ENCODE results near the gene TMEM98. TPM values are rescaled to one million over a fixed set of nuclear protein-coding genes. Genes with fewer than 3 reads are reported as not detected.

The TMEM98 gene
- total RNA-seq, 2 donors from 2014 or later = 43.0 to 117 TPM

DNA sequence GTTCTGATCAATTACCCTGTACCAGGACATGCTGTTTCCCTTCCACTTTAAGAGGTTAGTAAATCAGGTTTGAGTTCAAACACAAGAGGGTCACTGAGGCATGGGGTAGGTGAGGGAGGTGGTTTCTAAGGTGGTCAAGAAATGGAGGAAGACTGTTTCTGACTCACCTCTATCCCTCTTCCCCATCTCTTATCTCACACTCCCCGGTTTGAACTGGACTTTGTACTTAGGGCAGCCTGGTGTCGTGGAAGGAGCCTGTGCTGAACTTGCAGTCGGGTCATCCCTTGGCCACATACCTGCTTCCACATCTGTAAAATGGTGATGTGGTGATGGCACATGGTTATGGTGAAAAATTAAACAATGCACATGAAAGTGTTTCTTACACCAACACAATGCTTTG lies 17.2 kb upstream of the TMEM98 start:
- DNase-seq (ENCODE audit: low spot score) = no peak
- no peak for TF ChIP-seq CTCF (IDR thresholded peaks at IDR 0.05)
- Histone ChIP-seq H3K4me1 (no peaks in the 10 kb centered on the region), H3K27me3 (no peaks in the 10 kb centered on the region), H3K4me3 (no peak overlapping the region), H3K27ac (no peak overlapping the region), H3K36me3 (no peaks in the 10 kb centered on the region), H3K9me3 (no peaks in the 10 kb centered on the region)

- Histone ChIP-seq H3K9me3 (no peaks in the 10 kb centered on the region), H3K27ac (no peak overlapping the region), H3K4me3 (no peak overlapping the region), H3K27me3 (no peaks in the 10 kb centered on the region), H3K36me3 (no peaks in the 10 kb centered on the region), H3K4me1 (no peaks in the 10 kb centered on the region)
- TF ChIP-seq CTCF (IDR thresholded peaks at IDR 0.05) = no peak
- peak; percentile 68 for DNase-seq (ENCODE audit: low spot score)
Observed at GRCh38 chr17:32912218-32912897, 15.6 kb upstream of the TMEM98 start.

DNA sequence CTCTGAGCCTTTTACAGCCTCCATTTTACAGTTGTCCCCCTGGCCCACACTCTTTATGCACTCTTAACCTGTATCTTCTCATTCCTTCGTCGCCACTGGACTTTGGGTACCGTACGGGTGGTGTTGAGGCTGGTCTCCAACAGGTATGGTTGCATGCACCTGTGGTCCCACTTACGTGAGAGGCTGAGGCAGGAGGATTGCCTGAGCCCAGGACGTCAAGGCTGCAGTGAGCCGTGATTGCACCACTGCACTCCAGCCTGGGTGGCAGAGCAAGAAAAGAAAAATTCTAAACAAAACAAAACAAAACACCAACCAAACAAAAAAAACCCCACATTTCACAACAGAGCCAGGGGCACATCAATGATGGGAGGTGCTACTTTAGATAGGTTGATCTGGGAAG lies 14.4 kb upstream of the TMEM98 start:
- no peak overlapping the region for H3K4me3 ChIP-seq
- TF ChIP-seq CTCF (IDR thresholded peaks at IDR 0.05) = no peak
- no peak for DNase-seq (ENCODE audit: low spot score)
- H3K36me3 ChIP-seq = no peaks in the 10 kb centered on the region
- H3K27me3 ChIP-seq = no peaks in the 10 kb centered on the region
- no peaks in the 10 kb centered on the region for H3K4me1 ChIP-seq
- no peaks in the 10 kb centered on the region for H3K9me3 ChIP-seq
- H3K27ac ChIP-seq = no peak overlapping the region

- no peak for TF ChIP-seq CTCF (IDR thresholded peaks at IDR 0.05)
- no peak for DNase-seq (ENCODE audit: low spot score)
- no peaks in the 10 kb centered on the region for H3K9me3 ChIP-seq
- H3K27ac ChIP-seq = no peak overlapping the region
- H3K36me3 ChIP-seq = no peaks in the 10 kb centered on the region
- no peaks in the 10 kb centered on the region for H3K27me3 ChIP-seq
- H3K4me3 ChIP-seq = no peak overlapping the region
- H3K4me1 ChIP-seq = no peaks in the 10 kb centered on the region
Observed at GRCh38 chr17:32914181-32914580, 13.8 kb upstream of the TMEM98 start.

DNA sequence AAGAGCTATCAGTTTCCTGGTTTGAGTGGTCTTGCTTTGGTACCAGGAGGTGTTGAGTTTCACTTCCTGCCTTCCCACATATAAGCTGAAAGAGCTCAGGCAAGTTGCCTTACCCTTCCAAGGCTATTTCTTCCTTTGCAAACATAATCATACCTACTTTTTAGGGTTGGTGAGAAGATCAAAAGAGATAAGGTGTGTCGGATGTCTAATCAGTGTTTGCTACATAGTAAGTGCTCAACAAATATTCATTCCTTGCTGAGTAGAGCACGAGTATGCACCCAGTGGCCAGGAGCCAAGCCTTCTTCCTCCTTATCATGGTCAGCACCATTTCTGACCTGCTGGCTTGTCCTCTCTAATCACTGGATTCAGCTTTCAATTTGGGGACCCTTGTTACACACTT lies 12.7 kb upstream of the TMEM98 start:
- peak; percentile 51 for DNase-seq (ENCODE audit: low spot score)
- Histone ChIP-seq H3K9me3 (no peaks in the 10 kb centered on the region), H3K4me1 (no peaks in the 10 kb centered on the region), H3K27ac (no peak overlapping the region), H3K36me3 (no peaks in the 10 kb centered on the region), H3K27me3 (no peaks in the 10 kb centered on the region), H3K4me3 (no peak overlapping the region)
- no peak for TF ChIP-seq CTCF (IDR thresholded peaks at IDR 0.05)

DNA sequence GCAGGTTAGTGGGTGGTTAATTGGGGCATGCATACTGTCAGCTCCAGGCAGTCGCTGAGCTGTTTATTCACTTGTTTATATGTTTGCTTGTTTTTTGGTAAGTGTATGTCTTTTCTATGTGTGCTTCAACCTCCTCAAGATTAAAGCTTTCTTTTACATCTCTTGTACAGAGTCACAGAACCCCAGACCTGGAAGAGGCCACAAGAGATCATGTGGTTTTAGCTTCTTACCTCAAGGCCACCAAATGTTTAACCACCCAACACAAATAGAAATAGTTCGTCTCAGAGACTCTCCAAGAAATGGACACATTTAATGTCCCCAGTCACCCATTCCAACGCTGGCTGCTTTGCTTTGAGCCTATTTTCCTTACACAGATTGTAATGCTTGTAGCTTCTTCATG lies 11.8 kb upstream of the TMEM98 start:
- Histone ChIP-seq H3K4me1 (no peaks in the 10 kb centered on the region), H3K9me3 (no peaks in the 10 kb centered on the region), H3K36me3 (no peaks in the 10 kb centered on the region), H3K27me3 (no peaks in the 10 kb centered on the region), H3K4me3 (no peak overlapping the region), H3K27ac (no peak overlapping the region)
- DNase-seq (ENCODE audit: low spot score) = no peak
- no peak for TF ChIP-seq CTCF (IDR thresholded peaks at IDR 0.05)

Data from right atrium auricular region (tissue), 2 donors.